GM19467 (cell line): Measurements from ENCODE around the gene PLEKHA1.

Source experiments
- ATAC-seq: cut with Tn5 transposase; IDR thresholded peaks from one replicate; pipeline ENCODE4 v1.9.1; 2021; ENCODE audit warnings: mild to moderate bottlenecking, moderate library complexity; ENCODE audit not compliant: unreplicated experiment

Gene PLEKHA1

DNA sequence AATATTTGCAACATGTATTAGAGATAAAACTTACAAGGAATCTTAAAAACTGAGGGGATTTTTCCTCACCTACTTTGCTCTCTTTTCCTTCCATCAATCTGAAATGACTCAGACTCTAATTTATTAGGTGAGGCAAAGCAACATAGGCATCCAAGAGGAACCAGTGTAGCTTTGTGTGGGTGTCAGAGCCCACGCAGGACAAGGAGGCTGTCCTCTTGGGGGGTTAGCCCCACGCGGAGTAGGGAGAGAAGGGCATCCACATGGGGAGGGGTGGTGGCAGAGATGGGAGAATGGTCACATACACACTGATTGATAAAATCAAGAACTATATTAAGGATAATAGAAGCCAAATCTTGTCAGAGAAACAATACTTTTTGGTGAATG, 46.1 kb downstream of the PLEKHA1 start:
- ATAC-seq, result no peak

DNA sequence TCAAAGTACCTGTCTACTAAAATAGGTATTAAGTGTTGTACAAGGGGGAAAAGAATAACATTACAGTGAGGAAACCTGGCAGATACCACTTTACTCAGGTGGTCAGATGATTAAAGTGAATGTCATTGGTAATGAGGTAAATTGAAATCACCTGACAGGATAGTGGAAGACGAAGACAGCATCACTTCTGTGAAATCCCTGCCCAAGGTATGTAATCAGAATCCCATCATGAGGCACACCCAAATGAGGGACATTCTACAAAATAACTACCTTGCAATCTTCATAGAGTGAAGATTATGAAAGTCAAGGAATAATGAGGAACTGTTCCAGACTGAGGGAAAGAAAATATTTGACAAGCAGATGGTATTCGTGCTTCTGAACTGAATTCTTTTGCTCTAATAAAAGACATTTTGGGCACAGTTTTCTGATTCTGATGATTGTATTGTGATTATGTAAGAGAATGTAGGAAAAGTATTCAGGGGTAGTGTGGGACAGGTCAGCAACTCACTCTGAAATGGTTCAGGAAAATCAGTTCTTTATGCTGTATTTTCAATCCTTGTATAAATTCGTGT, 46.6 kb downstream of the PLEKHA1 start:
- ATAC-seq, result no peak

DNA sequence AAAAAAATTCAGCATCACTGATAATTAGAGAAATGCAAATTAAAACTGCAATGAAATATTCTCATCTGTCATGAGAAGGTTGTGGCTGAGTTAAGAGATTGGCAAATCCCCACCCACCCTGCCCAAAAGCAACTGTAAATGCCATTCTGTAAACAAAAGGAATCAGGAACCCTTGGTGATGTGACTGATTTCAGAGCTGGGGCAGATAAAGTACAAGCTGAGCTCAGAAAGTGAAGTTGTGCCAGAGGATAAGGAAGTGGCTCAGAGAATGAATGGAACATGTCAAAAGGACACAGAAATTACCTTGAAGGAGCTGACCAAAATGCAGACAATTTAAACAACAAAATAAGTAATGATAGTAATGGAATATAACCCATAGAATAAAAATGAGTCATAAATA, 47.2 kb downstream of the PLEKHA1 start:
- no peak for ATAC-seq

DNA sequence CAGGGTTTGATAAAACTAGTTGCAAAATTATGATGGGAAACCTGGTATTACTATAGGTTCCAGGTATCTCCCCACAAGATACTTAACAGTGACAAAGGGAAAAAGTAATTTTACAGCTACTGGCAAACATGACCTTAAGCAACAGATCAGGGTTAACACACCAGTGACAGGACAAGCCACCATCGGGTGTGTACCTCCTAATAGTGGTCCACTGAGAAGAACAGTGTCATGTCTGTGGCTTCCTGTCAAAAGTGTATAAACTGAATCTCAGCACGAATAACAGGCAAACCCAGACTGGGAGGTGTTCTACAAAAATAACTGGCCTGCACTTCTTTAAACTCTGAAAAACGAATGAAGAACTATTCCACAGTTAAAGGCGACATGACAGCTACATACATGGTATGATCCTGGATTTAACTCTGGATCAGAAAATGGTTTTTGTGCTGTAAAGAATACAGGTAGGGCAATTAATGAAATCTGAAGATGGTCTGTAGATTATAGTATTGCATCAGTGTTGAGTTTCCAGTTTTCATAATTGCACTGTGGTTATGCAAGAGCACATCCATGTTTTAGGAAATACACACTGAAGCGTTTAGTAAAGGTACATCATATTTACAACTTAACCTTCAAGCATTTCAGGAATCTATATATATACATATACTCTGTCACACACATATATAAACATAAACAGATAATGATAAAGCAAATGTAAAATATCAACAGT, 47.9 kb downstream of the PLEKHA1 start:
- no peak for ATAC-seq

DNA sequence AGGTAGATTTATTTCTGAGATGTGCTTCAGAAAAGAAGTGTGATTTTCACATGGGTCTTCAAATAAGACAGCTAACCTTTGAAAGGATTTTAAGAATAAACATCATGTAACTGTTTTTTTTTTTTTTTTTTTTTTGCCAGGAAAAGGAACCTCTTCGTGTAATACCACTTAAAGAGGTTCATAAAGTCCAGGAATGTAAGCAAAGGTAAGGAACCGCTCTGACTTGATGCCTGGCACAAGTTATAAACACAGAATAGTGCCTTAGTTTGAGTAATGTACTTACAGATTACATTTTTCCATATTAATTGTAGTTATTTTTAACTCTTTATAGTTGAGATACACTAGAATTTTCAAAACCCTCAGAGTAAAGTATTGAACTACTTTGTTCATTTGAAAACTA, 49.6 kb downstream of the PLEKHA1 start:
- no peak for ATAC-seq

DNA sequence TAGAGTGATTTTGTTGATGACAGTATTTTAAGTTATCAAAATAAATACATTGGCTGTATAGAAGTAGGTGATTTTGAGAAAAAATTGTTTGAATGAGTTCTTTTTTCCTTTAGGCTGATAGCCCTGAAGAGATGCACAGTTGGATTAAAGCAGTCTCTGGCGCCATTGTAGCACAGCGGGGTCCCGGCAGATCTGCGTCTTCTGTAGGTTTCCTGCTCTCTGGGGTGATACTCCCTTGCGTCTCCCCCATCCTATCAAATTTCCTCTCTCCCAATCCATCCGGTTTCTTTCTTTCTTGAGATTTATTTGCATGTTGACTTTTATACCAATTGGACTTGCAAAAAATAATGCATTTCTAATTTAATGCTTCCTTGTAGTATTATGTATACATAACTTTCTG, 52.3 kb downstream of the PLEKHA1 start:
- ATAC-seq, result no peak

DNA sequence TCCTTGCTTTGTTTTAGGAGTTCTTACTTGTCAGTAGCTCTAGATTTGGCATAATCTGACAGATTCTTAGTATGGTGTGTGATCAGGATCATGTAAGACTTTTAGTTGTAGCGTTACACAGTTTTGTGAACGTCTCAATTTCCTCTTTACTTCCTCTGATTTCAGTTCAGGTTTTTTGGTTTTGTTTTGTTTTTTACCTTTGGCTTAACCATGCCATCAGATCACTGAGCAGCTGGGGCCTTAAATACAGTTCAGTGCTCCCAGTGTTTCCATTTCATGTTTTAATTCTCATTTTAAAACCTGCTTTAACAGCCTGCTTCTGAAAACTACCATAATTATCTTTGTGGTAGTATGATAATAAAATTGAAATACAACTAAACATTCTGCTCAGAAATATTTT, 52.8 kb downstream of the PLEKHA1 start:
- ATAC-seq, result no peak

DNA sequence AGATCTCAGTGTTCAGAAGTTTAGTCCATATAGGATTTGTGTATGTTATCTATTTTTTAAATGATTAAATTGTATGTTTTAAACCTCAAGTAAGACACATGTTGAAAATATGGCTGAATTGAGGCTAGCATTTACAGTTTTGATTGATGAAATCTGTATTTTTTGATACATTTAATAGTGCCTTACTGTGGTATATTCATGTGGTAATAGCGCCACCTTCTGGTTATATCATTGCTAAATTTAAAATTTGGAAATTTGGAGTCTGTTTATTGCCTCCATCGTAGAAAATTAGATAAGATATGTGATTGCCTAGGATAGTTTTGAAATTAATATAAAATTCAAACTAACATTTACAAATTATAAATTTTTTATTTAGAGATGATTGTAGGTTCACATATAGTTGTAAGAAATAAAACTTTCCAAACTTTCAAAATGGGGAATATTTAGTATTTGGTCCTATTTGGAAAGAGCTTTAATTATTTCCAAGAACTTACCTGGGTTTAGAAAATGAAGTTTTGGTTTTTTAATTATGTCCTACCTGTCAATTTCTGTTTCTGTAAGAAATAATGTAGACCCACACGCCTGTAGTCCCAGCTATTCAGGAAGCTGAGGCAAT, 60.8 kb downstream of the PLEKHA1 start:
- no peak for ATAC-seq

DNA sequence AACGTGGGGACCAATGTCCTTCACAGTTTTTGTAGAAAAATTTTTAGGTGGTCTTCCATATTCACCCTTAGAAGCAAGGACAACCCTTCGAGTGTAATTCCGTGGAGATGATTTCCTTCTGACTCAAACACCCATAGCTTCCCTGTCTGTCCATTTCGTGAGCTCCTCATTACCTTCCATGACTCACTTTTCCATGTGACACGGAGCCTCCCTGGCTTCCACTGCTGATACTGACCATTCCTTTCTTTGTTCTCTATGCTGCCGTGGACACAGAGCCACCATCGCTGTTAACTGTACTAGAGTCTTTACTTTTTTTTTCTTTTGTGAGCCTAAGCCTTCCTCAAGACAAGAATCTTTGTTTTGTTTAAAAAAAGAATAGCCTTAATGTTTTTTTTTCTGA, 67.5 kb downstream of the PLEKHA1 start:
- no peak for ATAC-seq

DNA sequence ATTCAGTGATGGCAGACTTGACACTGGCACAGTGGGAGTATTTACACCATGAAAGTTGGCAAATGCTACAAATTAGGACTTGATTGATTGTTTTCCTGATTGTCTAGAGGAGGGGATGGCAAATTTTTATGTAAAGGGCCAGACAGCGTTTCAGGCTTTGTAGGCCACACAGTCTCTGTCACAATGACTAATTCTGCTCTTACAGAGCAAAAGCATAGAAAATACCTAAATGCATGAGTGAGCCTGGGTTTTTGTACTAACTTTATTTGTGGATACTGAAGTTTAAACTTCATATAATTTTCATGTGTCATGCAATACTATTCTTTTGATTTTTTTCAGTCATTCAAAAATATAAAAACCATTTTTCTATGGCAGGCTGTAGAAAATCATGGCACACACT, 71.0 kb downstream of the PLEKHA1 start:
- ATAC-seq, result no peak

DNA sequence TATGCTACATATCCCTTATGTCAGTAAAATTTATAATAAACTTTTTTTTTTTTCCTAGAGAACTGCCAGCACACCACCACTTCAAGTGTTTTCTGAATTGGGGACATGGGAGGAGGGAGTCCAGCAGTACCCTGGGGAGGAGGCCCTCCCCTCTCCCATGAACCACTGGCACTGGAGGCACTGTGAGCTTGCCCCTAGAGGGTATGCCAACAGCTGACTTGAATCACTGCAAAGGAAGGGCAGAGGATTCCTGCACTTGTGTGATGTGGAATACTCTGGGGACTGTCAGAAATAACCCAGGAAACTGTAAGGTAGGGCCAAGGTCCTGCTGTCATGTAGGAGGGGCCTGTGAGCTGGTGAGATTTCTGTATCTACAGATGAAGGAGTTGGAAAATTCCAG, 71.4 kb downstream of the PLEKHA1 start:
- no peak for ATAC-seq

DNA sequence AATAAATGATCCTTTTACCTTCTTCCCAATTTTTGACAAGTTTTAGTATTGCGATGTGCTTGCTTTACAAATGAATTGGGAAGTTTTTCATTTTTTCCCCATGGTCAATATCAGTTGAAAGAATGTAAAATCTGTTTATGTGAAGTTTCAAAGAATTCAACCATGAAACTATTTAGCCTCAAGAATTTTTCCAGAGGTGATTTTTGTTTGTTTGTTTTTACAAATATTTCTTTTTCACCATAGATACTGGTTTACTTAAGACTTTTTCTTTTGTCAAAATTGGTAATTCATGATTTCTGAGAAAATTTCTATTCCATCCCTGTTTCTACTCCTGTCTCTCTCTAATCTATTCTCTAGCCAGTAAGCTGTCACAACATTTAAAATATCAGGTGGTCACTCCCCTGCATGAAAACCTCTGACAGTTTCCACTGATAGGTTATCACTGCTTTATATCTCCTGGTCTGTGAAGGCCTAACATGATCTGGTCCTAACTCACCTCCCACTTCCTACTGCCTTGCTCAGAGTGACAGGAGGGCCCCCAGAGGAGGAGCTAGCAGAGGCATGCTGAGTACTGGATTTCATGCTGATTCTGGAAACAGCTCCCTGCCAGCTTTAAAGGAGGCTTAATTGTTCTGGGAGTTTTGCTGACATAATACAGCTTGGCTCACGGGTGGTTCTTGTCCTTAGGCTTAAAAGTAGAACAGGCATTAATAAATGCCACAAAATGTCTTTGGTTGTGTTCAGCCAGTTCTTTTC, 72.3 kb downstream of the PLEKHA1 start:
- ATAC-seq, result no peak

DNA sequence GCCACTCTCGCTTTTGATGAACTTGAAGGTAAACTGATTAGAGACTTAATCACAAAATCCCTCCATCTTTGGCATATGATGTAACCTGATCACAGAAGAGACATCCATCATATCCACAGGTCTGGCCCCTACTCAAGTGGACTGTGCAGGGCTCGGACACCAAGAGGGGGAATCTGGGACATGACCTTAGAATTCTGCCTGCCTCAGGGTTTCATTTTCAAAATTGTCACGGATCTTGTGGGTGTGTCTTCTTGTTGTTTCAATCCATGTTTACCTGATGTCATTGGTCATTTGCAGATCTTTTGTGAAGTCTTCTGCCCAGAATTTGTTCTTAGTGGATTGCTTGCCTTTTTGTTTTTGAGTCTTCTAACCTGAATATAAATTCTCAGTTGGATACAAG, 74.1 kb downstream of the PLEKHA1 start:
- ATAC-seq, result no peak

DNA sequence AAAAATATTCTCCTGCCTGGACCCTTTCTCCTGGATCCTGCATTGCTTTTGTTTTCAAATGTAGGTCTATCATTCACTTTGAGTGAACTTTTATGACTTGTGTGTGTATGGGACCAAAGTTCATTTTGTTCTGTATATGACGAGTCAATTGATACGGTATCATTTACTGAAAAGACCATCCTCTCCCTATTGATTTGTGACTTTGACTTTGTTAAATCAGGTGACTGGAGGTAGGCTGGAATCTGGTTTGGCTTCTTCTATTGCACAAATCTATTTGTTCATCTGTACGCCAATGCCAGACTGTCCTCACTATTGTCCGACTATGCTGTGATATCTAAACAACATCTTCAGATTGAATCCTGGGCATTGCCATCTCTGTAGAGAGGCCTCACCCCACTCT, 74.6 kb downstream of the PLEKHA1 start:
- no peak for ATAC-seq

DNA sequence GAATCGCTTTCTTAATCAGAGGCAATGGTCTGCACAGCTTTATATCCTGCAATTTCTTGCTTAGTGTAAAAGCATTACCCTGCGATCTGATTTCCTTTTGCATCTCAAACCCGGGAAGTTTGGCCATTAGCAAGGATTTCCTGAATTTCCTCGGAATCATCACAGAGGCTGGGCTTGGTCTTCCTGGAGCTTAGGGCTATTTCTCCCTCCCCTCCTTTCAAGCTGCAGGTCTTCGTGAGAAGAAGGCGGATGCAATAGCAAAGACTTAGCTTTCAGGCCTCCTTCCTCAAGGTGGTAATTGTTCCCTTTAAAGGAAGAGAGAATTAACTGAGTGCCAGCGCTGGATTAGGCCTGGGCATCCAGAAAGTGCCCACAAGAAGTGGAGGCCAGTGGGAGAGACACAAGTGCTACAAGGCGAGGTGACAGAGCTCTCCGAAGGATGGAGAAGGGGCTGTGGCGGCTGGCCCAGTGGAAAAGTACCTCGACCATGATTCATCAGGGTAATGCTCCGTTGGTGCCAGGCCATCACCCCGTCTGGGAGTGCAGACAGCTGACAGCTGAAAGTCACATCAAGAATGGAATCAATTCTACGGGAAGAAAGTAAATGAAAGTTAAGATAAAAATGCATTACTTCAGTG, 76.0 kb downstream of the PLEKHA1 start:
- ATAC-seq, result no peak

DNA sequence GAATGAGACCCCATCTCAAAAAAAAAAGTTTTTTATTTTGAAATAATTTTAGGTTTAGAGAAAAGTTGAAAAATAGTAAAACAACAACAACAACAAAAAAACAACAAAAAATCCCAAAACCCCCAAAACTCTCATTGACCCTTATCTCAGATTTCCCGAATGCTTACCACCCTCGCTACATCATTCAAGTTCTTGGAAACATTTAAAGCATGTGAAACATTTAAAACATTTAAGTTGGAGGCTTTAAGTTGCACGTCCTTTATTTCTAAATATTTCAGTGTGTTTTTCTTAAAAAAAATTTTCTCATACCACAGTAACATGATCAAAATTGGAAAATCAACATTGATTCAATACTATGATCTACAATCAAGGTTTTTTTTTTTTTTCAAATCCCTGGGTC, 79.6 kb downstream of the PLEKHA1 start:
- ATAC-seq, result no peak

DNA sequence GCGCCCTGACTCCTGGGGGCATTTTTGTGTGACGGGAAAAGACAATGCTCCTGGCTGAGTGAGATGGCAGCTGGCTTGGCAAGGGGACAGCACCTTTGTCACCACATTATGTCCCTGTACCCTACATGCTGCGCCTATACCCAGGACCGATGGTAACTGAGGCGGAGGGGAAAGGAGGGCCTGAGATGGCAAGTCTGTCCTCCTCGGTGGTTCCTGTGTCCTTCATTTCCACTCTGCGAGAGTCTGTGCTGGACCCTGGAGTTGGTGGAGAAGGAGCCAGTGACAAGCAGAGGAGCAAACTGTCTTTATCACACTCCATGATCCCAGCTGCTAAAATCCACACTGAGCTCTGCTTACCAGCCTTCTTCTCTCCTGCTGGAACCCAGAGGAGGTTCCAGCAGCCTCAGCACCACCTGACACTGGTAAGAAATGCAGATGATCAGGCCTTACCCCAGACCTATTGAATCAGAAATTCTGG, 80.1 kb downstream of the PLEKHA1 start, which contains the start of gene ARMS2:
Gene ARMS2, plus strand, starts transcription at position 51 of the 478 bp plus-strand sequence. Its CDS starts 75 bp downstream, at position 126.
- no peak for ATAC-seq

DNA sequence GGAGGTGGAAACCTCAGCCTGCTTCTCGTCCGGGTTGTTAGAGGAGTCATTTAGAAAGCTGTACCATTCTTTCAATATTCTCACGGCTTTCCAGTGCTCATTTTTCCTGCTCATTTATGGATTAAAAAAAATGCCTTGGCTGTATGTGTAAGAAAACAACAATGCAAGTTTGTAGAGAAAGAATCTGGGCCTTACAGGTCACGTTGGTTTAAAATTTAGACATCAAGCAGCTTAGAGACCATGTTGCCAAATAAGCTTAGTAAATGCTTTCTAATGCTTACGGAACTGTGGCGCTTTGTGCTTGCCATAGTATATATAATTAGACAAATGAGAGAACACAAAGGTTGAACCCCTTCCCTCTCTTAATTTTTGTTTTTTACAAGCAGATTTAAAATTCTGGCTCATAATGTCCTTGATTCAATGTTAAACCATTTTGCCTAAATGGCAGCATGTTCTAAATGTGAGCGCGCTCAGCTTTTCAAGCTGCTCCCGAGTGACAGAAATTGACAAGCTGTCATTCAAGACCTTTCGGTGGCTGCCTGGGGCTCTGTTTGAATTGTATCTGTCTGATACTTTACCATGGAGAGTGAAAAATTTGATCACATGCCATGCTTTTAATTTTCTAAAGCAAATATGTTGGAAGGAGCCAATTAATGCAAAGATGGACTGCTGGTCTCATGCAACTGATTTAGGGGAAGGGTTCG, 81.0 kb downstream of the PLEKHA1 start:
- no peak for ATAC-seq

DNA sequence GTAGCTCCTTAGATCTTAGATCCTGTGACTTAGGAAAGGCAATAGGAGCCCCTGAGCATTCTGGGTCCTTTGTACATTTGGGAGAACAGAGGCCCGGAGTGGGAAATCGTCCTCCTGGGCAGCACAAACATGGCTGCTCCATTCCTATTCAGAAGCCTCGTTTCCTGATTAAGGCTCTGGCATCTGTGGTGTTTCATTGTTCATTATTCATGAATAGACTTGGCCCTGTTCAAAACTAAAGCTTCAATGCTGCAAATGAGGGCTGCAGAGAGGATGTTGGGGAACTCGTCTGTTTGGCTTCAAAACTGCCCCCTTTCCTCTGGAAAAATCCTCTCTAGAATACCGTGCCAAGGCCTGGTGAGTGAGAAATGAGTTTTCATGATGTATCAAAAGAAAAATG, 83.4 kb downstream of the PLEKHA1 start:
- no peak for ATAC-seq

DNA sequence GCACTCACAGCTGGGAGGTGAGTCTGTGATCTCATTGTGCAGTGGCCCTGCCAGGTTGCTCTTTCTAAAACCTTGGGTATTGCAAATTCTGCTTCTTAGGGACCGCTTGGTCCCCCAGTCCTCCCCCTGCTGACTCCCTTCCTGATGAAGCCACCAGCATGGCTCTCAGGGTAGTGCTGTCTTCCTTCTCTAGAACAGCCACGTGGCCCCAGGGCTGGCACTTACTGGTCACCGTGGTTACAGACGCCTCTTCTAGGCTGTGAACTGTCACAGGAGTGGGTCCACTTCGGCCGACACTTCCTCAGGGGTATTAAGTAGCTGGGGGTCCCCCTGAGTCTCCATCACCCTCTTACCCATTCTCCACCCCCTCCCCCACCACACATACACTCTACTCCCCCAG, 84.2 kb downstream of the PLEKHA1 start:
- ATAC-seq, result no peak
